Fibroblast of lung (primary cell): ENCODE data around the gene C9.

ENCODE experiments used
- EZH2 ChIP-seq: IDR thresholded peaks from 2 replicates; pipeline ENCODE4 v1.5.1; 2012; ENCODE audit warnings: low read length, control low read depth, mild to moderate bottlenecking; ENCODE audit errors: missing control alignments
- TF ChIP-seq, protein P1 (sequence below), 2 donors: IDR thresholded peaks in 1 of 2; conservative IDR thresholded peaks in 1 of 2; 1 replicate in 1 of 2; 2 replicates in 1 of 2; pipeline ENCODE4 v1.5.1; 2011 to 2012; ENCODE audit warnings: low read length in 2 of 2, control low read depth in 1 of 2, inconsistent platforms in 1 of 2, low read depth in 1 of 2, mild to moderate bottlenecking in 1 of 2

GRCh38 chr5:39255406-39255805 lies 108.9 kb downstream of the C9 start:
- TF ChIP-seq, protein P1, sequence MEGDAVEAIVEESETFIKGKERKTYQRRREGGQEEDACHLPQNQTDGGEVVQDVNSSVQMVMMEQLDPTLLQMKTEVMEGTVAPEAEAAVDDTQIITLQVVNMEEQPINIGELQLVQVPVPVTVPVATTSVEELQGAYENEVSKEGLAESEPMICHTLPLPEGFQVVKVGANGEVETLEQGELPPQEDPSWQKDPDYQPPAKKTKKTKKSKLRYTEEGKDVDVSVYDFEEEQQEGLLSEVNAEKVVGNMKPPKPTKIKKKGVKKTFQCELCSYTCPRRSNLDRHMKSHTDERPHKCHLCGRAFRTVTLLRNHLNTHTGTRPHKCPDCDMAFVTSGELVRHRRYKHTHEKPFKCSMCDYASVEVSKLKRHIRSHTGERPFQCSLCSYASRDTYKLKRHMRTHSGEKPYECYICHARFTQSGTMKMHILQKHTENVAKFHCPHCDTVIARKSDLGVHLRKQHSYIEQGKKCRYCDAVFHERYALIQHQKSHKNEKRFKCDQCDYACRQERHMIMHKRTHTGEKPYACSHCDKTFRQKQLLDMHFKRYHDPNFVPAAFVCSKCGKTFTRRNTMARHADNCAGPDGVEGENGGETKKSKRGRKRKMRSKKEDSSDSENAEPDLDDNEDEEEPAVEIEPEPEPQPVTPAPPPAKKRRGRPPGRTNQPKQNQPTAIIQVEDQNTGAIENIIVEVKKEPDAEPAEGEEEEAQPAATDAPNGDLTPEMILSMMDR (conservative IDR thresholded peaks at IDR 0.05 in 1 of 2, IDR thresholded peaks at IDR 0.05 in 1 of 2; ENCODE audit: low read depth in 1 of 2, low read length in 2 of 2) = no peak
- no peak for TF ChIP-seq EZH2
